H9 (cell line): ENCODE measurements around the gene IPPK. TPM values are rescaled to one million over a fixed set of nuclear protein-coding genes. Genes with fewer than 3 reads are reported as not detected.
A peak's percentile ranks its signal among the peaks of the same experiment; 100 is the strongest.

Experiments
- DNase-seq: peaks from one replicate; pipeline ENCODE4 v3.0.0-alpha.2; 2017
- H2AFZ ChIP-seq: one replicate; pipeline ENCODE4 v1.6.1; 2013; ENCODE audit warnings: mild to moderate bottlenecking, low read length, control low read depth, moderate library complexity
- H2AK5ac ChIP-seq: 2 replicates; pipeline ENCODE4 v1.6.1; 2013; ENCODE audit warnings: low read length, control low read depth, mixed read lengths; ENCODE audit not compliant: insufficient read length
- H2BK120ac ChIP-seq: one replicate; pipeline ENCODE4 v1.6.1; 2013; ENCODE audit warnings: low read depth, mild to moderate bottlenecking, low read length, control low read depth, inconsistent platforms; ENCODE audit not compliant: poor library complexity, severe bottlenecking
- H2BK12ac ChIP-seq: 2 replicates; pipeline ENCODE4 v1.6.1; 2013; ENCODE audit warnings: low read length, control low read depth, mixed read lengths, low read depth; ENCODE audit not compliant: insufficient read length
- H2BK15ac ChIP-seq: 2 replicates; pipeline ENCODE4 v1.6.1; 2013; ENCODE audit warnings: low read depth, low read length, control low read depth
- H2BK20ac ChIP-seq: one replicate; pipeline ENCODE4 v1.6.1; 2013; ENCODE audit warnings: low read depth, mild to moderate bottlenecking, low read length, control low read depth, inconsistent platforms; ENCODE audit not compliant: poor library complexity, severe bottlenecking
- H2BK5ac ChIP-seq: 2 replicates; pipeline ENCODE4 v1.6.1; 2013; ENCODE audit warnings: low read length, control low read depth, mixed read lengths; ENCODE audit not compliant: insufficient read length
- H3K14ac ChIP-seq: 2 replicates; pipeline ENCODE4 v1.6.1; 2013; ENCODE audit warnings: low read length, control low read depth; ENCODE audit not compliant: insufficient read depth
- H3K18ac ChIP-seq: 2 replicates; pipeline ENCODE4 v1.6.1; 2013; ENCODE audit warnings: low read depth, mild to moderate bottlenecking, mixed read lengths, low read length, control low read depth; ENCODE audit not compliant: insufficient read length
- H3K23ac ChIP-seq: 2 replicates; pipeline ENCODE4 v1.6.1; 2013; ENCODE audit warnings: low read length, control low read depth, mixed read lengths, low read depth; ENCODE audit not compliant: insufficient read length
- H3K23me2 ChIP-seq: 2 replicates; pipeline ENCODE4 v1.6.1; 2013; ENCODE audit warnings: low read depth, mild to moderate bottlenecking, mixed read lengths, low read length, control low read depth; ENCODE audit not compliant: insufficient read length, poor library complexity, severe bottlenecking
- H3K27ac ChIP-seq: 2 replicates; pipeline ENCODE4 v1.5.1; 2013; ENCODE audit warnings: low read length, control low read depth, mixed read lengths, low read depth; ENCODE audit not compliant: insufficient read length
- H3K27me3 ChIP-seq: 2 replicates; pipeline ENCODE4 v1.6.1; 2013; ENCODE audit warnings: low read length, control low read depth, inconsistent platforms; ENCODE audit not compliant: insufficient read depth
- H3K4ac ChIP-seq: 2 replicates; pipeline ENCODE4 v1.6.1; 2013; ENCODE audit warnings: low read depth, mild to moderate bottlenecking, control low read depth, inconsistent platforms, low read length, moderate library complexity
- H3K4me1 ChIP-seq: 2 replicates; pipeline ENCODE4 v1.6.1; 2013; ENCODE audit warnings: low read length, control low read depth, inconsistent platforms; ENCODE audit not compliant: insufficient read depth
- H3K4me2 ChIP-seq: 2 replicates; pipeline ENCODE4 v1.6.1; 2013; ENCODE audit warnings: low read length, control low read depth, mixed read lengths; ENCODE audit not compliant: insufficient read length, insufficient read depth
- H3K56ac ChIP-seq: 2 replicates; pipeline ENCODE4 v1.6.1; 2013; ENCODE audit warnings: low read depth, mild to moderate bottlenecking, mixed read lengths, low read length, control low read depth; ENCODE audit not compliant: insufficient read length
- H3K79me1 ChIP-seq: 2 replicates; pipeline ENCODE4 v1.6.1; 2013; ENCODE audit warnings: low read depth, mild to moderate bottlenecking, moderate library complexity, low read length, control low read depth, inconsistent platforms; ENCODE audit not compliant: insufficient read depth, poor library complexity, severe bottlenecking
- H3K79me2 ChIP-seq: 2 replicates; pipeline ENCODE4 v1.6.1; 2013; ENCODE audit warnings: low read length, control low read depth, inconsistent platforms; ENCODE audit not compliant: insufficient read depth
- H3K9ac ChIP-seq: 2 replicates; pipeline ENCODE4 v1.6.1; 2013; ENCODE audit warnings: low read length, control low read depth, mixed read lengths; ENCODE audit not compliant: insufficient read length; ENCODE audit errors: extremely low read depth
- H3K9me3 ChIP-seq: one replicate; pipeline ENCODE4 v1.6.1; 2013; ENCODE audit warnings: low read depth, low read length, inconsistent platforms; ENCODE audit not compliant: control insufficient read depth
- H3T11ph ChIP-seq: one replicate; pipeline ENCODE4 v1.6.1; 2013; ENCODE audit warnings: mild to moderate bottlenecking, low read length, control low read depth, inconsistent platforms
- H4K20me1 ChIP-seq: one replicate; pipeline ENCODE4 v1.6.1; 2013; ENCODE audit not compliant: control insufficient read depth, insufficient read length, insufficient read depth
- H4K5ac ChIP-seq: 2 replicates; pipeline ENCODE4 v1.6.1; 2013; ENCODE audit warnings: low read depth, mild to moderate bottlenecking, mixed read lengths, low read length, control low read depth; ENCODE audit not compliant: insufficient read length
- H4K8ac ChIP-seq: replicated peaks from 2 replicates; pipeline ENCODE4 v1.6.1; 2013; ENCODE audit warnings: low read length, control low read depth, mixed read lengths, low read depth; ENCODE audit not compliant: insufficient read length
- H4K91ac ChIP-seq: 2 replicates; pipeline ENCODE4 v1.6.1; 2013; ENCODE audit warnings: low read depth, mild to moderate bottlenecking, moderate library complexity, mixed read lengths, low read length, control low read depth; ENCODE audit not compliant: insufficient read length
- H3K27ac Mint-ChIP-seq, 3 experiments: 2 replicates in 2 of 3; 3 replicates in 1 of 3; pipeline ENCODE4 v1.8.0; 2020 to 2021; ENCODE audit warnings: mixed read lengths in 3 of 3, mild to moderate bottlenecking in 1 of 3, moderate library complexity in 1 of 3
- H3K27me3 Mint-ChIP-seq: 2 replicates; pipeline ENCODE4 v1.8.0; 2021; ENCODE audit warnings: low read depth, mild to moderate bottlenecking, moderate library complexity, mixed read lengths
- H3K36me3 Mint-ChIP-seq, 3 experiments: 2 replicates in 2 of 3; 3 replicates in 1 of 3; pipeline ENCODE4 v1.8.0; 2020 to 2021; ENCODE audit warnings: low read depth in 3 of 3, mixed read lengths in 3 of 3; ENCODE audit not compliant: insufficient read depth in 1 of 3
- H3K4me1 Mint-ChIP-seq, 2 experiments: 2 replicates each; pipeline ENCODE4 v1.8.0; 2020; ENCODE audit warnings: mixed read lengths in 2 of 2
- H3K4me3 Mint-ChIP-seq, 2 experiments: 2 replicates in 1 of 2; 3 replicates in 1 of 2; pipeline ENCODE4 v1.8.0; 2020 to 2021; ENCODE audit warnings: mild to moderate bottlenecking in 2 of 2, mixed read lengths in 2 of 2, moderate library complexity in 1 of 2
- H3K9me3 Mint-ChIP-seq, 2 experiments: 2 replicates in 1 of 2; 3 replicates in 1 of 2; pipeline ENCODE4 v1.8.0; 2020; ENCODE audit warnings: mild to moderate bottlenecking in 2 of 2, mixed read lengths in 2 of 2, moderate library complexity in 1 of 2
- WGBS: extraction: QIAGEN DNeasy Blood & Tissue Kit; methylation state at CpG from one replicate; pipeline ENCODE4 v1.1.7; 2013; ENCODE audit warnings: missing lambda C conversion rate, low lambda C conversion rate, mixed read lengths; ENCODE audit not compliant: insufficient read length; ENCODE audit errors: extremely low coverage; 5-methylcytosine and 5-hydroxymethylcytosine counted together
- total RNA-seq: library from RNA; stranded (reverse); gene quantifications from 2 replicates; pipeline ENCODE4 v1.2.1, GENCODE V29; 2021
- TF ChIP-seq, protein P1 (sequence below): fragments of 200-600 bp; sonication (generic); conservative IDR thresholded peaks from 3 replicates; pipeline ENCODE4 v1.8.0; 2021; ENCODE audit warnings: antibody characterized with exemption, mild to moderate bottlenecking

Gene IPPK
- total RNA-seq, 1 experiment from 2014 or later: 10.7 TPM

DNA sequence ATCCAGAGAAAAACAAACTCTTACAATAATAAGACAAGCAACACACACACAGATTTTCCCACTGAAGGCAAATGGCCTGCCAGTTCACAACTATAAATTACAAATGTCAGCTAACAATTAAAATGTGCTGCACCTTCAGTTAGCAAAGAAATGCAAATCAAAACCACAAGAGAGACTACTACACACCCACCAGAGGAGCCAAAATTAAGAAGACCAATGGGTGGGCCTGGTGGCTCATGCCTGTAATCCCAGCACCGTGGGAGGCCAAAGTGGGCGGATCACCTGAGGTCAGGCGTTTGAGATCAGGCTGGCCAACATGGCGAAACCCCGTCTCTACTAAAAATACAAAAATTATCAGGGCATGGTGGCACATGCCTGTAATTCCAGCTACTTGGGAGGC is 15.1 kb upstream of the IPPK start:
- H2BK5ac ChIP-seq: no peak overlapping the region
- no peak overlapping the region for H2BK15ac ChIP-seq
- DNase-seq: no peak
- no peaks in the 10 kb centered on the region for H3K79me1 ChIP-seq
- H3K4ac ChIP-seq: no peak overlapping the region
- no peak overlapping the region for H3K18ac ChIP-seq
- H2AK5ac ChIP-seq: no peak overlapping the region
- no peaks in the 10 kb centered on the region for H3K9me3 ChIP-seq
- no peak overlapping the region for H3T11ph ChIP-seq
- WGBS: no CpG with 5 or more reads among the region's 5 CpGs
- H3K79me2 ChIP-seq: no peaks in the 10 kb centered on the region
- Mint-ChIP-seq H3K9me3 (peaks cover 0 to 2% of the 10 kb centered on the region in 2 experiments; a peak in 2 of 5 replicates), H3K4me3 (no peak overlapping the region), H3K36me3 (no peaks in the 10 kb centered on the region), H3K4me1 (peaks cover 6% of the 10 kb centered on the region in 2 experiments), H3K27ac (peak overlapping the region in 1 of 3 experiments; percentile 66; a peak in 3 of 7 replicates), H3K27me3 (no peaks in the 10 kb centered on the region; the same call in 1 of the 2 replicates)
- TF ChIP-seq, protein P1, sequence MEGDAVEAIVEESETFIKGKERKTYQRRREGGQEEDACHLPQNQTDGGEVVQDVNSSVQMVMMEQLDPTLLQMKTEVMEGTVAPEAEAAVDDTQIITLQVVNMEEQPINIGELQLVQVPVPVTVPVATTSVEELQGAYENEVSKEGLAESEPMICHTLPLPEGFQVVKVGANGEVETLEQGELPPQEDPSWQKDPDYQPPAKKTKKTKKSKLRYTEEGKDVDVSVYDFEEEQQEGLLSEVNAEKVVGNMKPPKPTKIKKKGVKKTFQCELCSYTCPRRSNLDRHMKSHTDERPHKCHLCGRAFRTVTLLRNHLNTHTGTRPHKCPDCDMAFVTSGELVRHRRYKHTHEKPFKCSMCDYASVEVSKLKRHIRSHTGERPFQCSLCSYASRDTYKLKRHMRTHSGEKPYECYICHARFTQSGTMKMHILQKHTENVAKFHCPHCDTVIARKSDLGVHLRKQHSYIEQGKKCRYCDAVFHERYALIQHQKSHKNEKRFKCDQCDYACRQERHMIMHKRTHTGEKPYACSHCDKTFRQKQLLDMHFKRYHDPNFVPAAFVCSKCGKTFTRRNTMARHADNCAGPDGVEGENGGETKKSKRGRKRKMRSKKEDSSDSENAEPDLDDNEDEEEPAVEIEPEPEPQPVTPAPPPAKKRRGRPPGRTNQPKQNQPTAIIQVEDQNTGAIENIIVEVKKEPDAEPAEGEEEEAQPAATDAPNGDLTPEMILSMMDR: no peak
- H3K23ac ChIP-seq: no peak overlapping the region
- H3K9ac ChIP-seq: no peak overlapping the region
- H3K23me2 ChIP-seq: no peaks in the 10 kb centered on the region
- H2AFZ ChIP-seq: no peak overlapping the region
- no peak overlapping the region for H3K4me2 ChIP-seq
- no peak overlapping the region for H2BK20ac ChIP-seq
- H3K56ac ChIP-seq: no peak overlapping the region
- no peaks in the 10 kb centered on the region for H4K20me1 ChIP-seq
- no peak overlapping the region for H3K27ac ChIP-seq
- H2BK12ac ChIP-seq: no peak overlapping the region
- no peak overlapping the region for H3K14ac ChIP-seq
- no peaks in the 10 kb centered on the region for H3K4me1 ChIP-seq
- no peak overlapping the region for H4K91ac ChIP-seq
- H4K5ac ChIP-seq: no peak overlapping the region
- H3K27me3 ChIP-seq: no peaks in the 10 kb centered on the region
- no peak overlapping the region for H2BK120ac ChIP-seq
- H4K8ac ChIP-seq: no peak overlapping the region
